ENCODE measurements around the gene SLC6A19.

- TF ChIP-seq, protein P1, sequence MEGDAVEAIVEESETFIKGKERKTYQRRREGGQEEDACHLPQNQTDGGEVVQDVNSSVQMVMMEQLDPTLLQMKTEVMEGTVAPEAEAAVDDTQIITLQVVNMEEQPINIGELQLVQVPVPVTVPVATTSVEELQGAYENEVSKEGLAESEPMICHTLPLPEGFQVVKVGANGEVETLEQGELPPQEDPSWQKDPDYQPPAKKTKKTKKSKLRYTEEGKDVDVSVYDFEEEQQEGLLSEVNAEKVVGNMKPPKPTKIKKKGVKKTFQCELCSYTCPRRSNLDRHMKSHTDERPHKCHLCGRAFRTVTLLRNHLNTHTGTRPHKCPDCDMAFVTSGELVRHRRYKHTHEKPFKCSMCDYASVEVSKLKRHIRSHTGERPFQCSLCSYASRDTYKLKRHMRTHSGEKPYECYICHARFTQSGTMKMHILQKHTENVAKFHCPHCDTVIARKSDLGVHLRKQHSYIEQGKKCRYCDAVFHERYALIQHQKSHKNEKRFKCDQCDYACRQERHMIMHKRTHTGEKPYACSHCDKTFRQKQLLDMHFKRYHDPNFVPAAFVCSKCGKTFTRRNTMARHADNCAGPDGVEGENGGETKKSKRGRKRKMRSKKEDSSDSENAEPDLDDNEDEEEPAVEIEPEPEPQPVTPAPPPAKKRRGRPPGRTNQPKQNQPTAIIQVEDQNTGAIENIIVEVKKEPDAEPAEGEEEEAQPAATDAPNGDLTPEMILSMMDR (IDR thresholded peaks at IDR 0.05) = no peak
- TF ChIP-seq POLR2AphosphoS5 (IDR thresholded peaks at IDR 0.05; ENCODE audit: insufficient read depth in 1 of 2, low read depth in 1 of 2) = no peak
Measured at GRCh38 chr5:1199340-1199648, 2.1 kb upstream of the SLC6A19 start.
